IPS-20b (cell line): Measurements from ENCODE around the gene LAMC3.

ENCODE experiments used
- H3K27ac ChIP-seq: one replicate; pipeline ENCODE4 v1.5.1; 2013; ENCODE audit warnings: low read length
- H3K27me3 ChIP-seq: 2 replicates; pipeline ENCODE4 v1.6.1; 2013; ENCODE audit warnings: mild to moderate bottlenecking, low read length, inconsistent platforms; ENCODE audit not compliant: insufficient read depth
- H3K36me3 ChIP-seq: 2 replicates; pipeline ENCODE4 v1.6.1; 2013; ENCODE audit warnings: low read depth, mild to moderate bottlenecking, inconsistent platforms, low read length, moderate library complexity; ENCODE audit not compliant: insufficient read depth
- H3K4me1 ChIP-seq: 2 replicates; pipeline ENCODE4 v1.6.1; 2013; ENCODE audit warnings: mild to moderate bottlenecking, control low read depth, inconsistent platforms, low read length, moderate library complexity; ENCODE audit not compliant: insufficient read depth
- H3K4me3 ChIP-seq: 2 replicates; pipeline ENCODE4 v1.5.1; 2013; ENCODE audit warnings: mild to moderate bottlenecking, low read length, inconsistent platforms
- H3K9ac ChIP-seq: 2 replicates; pipeline ENCODE4 v1.6.1; 2013; ENCODE audit warnings: low read depth, mild to moderate bottlenecking, inconsistent platforms, low read length, moderate library complexity
- H3K9me3 ChIP-seq: 2 replicates; pipeline ENCODE4 v1.6.1; 2013; ENCODE audit warnings: mild to moderate bottlenecking, low read depth, low read length, inconsistent platforms; ENCODE audit not compliant: insufficient read depth

The LAMC3 gene

GRCh38 chr9:130988400-130988747, 20.6 kb upstream of the LAMC3 start:
- Histone ChIP-seq H3K36me3 (no peaks in the 10 kb centered on the region), H3K9ac (no peak overlapping the region), H3K4me1 (peaks cover 9% of the 10 kb centered on the region; the same call in 1 of the 2 replicates), H3K4me3 (no peak overlapping the region), H3K27me3 (no peaks in the 10 kb centered on the region), H3K27ac (no peak overlapping the region), H3K9me3 (no peaks in the 10 kb centered on the region)

DNA sequence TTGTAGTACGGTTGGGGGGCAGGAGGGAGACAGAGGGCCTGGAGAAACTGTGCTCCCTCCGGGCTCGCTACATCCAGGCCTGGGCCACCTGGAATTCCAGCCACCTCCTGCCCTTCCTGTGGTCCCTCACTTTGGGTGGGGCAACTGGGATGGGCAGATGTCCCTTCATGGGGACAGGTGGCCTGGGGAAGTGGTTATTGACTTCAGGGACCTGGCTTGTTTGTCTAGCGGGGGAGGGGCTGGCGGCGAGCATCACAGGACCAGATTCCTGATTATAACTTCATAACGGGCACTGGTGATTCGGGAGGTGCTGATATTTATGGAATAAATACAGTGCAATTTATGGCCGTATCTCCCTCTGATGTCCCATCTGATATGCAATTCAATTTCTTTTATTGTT, 20.1 kb upstream of the LAMC3 start:
- Histone ChIP-seq H3K9ac (no peak overlapping the region), H3K27ac (no peak overlapping the region), H3K9me3 (no peaks in the 10 kb centered on the region), H3K4me1 (peaks cover 9% of the 10 kb centered on the region; the same call in 1 of the 2 replicates), H3K27me3 (no peaks in the 10 kb centered on the region), H3K4me3 (no peak overlapping the region), H3K36me3 (no peaks in the 10 kb centered on the region)

GRCh38 chr9:130989391-130989790, 19.6 kb upstream of the LAMC3 start:
- H3K27me3 ChIP-seq, result no peaks in the 10 kb centered on the region
- no peak overlapping the region for H3K4me3 ChIP-seq
- peaks cover 9% of the 10 kb centered on the region; the same call in 1 of the 2 replicates for H3K4me1 ChIP-seq
- H3K36me3 ChIP-seq, result no peaks in the 10 kb centered on the region
- no peak overlapping the region for H3K27ac ChIP-seq
- no peaks in the 10 kb centered on the region for H3K9me3 ChIP-seq
- H3K9ac ChIP-seq, result no peak overlapping the region

DNA sequence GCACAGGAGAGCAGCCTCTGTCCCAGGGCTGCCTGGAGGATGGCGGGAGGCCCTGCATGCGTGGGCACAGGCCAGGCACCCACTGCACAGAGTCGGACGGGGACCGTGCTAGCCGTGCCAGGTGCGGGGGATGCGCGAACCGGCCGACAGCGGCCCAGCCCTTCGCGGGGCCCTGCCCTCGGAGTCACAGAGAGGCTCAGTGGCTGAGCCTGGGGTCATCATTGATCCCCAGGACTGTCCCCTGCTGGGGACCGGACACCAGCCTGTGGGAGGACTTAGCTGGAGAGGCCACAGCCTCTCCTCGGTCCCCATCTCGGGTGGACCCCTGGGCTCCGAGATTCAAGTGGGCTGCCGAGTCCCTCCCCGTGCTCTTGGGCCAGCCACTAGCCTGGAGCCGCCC, 19.1 kb upstream of the LAMC3 start:
- Histone ChIP-seq H3K9me3 (no peaks in the 10 kb centered on the region), H3K4me1 (peaks cover 9% of the 10 kb centered on the region; the same call in 1 of the 2 replicates), H3K27ac (no peak overlapping the region), H3K4me3 (no peak overlapping the region), H3K36me3 (no peaks in the 10 kb centered on the region), H3K27me3 (no peaks in the 10 kb centered on the region), H3K9ac (no peak overlapping the region)

DNA sequence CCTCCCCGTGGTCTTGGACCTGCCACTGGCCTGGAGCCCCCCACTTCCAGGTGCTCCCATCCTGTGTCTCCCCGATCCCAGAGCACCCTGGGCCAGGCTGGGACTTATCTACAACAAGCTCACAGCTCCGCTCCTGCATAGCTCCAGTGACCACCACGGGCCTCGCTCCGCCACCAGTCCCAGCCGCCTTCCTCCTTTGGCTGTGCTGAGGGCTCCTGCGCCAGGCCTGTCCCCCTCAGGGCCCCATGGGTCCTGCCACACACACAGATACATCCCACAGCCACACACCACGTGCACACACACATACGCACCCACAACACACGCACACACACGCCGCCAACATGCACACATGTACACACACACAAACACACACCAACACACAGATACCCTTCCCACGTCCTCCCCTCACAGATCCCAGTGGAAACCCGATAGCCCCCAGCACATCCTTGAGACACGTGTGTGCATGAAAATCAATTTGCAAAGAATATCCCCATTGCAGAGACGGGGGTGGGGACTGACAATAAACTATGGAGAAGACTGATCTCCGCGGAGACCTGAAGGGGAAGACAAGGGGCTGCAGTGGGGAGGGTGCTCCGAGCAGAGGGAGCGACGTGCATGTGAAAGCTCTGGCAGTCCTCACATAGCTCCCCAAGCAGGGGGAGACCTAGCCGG, 18.5 kb upstream of the LAMC3 start:
- Histone ChIP-seq H3K9me3 (no peaks in the 10 kb centered on the region), H3K27me3 (no peaks in the 10 kb centered on the region), H3K36me3 (no peaks in the 10 kb centered on the region), H3K9ac (no peak overlapping the region), H3K27ac (no peak overlapping the region), H3K4me3 (no peak overlapping the region), H3K4me1 (peaks cover 9% of the 10 kb centered on the region; the same call in 1 of the 2 replicates)

- Histone ChIP-seq H3K9me3 (no peaks in the 10 kb centered on the region), H3K4me3 (no peak overlapping the region), H3K4me1 (peaks cover 9% of the 10 kb centered on the region; the same call in 1 of the 2 replicates), H3K9ac (no peak overlapping the region), H3K36me3 (no peaks in the 10 kb centered on the region), H3K27me3 (no peaks in the 10 kb centered on the region), H3K27ac (no peak overlapping the region)
Observed at GRCh38 chr9:130990978-130991777, 17.8 kb upstream of the LAMC3 start.

GRCh38 chr9:130991778-130992681, 16.9 kb upstream of the LAMC3 start:
- H3K9ac ChIP-seq, result no peak overlapping the region
- peaks cover 9% of the 10 kb centered on the region; the same call in 1 of the 2 replicates for H3K4me1 ChIP-seq
- no peak overlapping the region for H3K27ac ChIP-seq
- no peaks in the 10 kb centered on the region for H3K27me3 ChIP-seq
- H3K9me3 ChIP-seq, result no peaks in the 10 kb centered on the region
- H3K4me3 ChIP-seq, result no peak overlapping the region
- H3K36me3 ChIP-seq, result no peaks in the 10 kb centered on the region

DNA sequence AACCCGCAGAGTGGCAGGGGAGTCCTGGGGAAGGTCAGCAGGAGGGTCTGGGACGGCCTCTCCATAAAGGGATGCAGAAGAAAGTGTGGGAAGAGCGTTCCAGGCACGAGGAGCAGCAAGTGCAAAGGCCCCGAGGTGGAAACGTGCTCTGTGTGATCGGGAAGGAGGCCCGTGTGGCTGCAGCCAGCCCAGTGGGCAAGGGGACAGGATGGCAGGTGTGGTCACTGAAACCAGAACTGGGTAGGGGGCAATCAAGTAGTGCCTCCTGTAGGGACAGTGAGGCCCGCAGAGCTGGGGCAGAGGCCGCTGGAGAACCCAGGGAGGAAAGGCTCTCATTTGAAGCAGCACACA, 16.3 kb upstream of the LAMC3 start:
- no peak overlapping the region for H3K27ac ChIP-seq
- H3K9ac ChIP-seq, result no peak overlapping the region

GRCh38 chr9:130993303-130994030, 15.5 kb upstream of the LAMC3 start:
- Histone ChIP-seq H3K27me3 (peaks cover 1% of the 10 kb centered on the region), H3K36me3 (no peaks in the 10 kb centered on the region), H3K9me3 (no peaks in the 10 kb centered on the region), H3K4me1 (peaks cover 9% of the 10 kb centered on the region; the same call in 1 of the 2 replicates), H3K9ac (no peak overlapping the region), H3K27ac (no peak overlapping the region), H3K4me3 (no peak overlapping the region)

More for the DNA sequence above, 16.3 kb upstream of the LAMC3 start:
- Histone ChIP-seq H3K9me3 (no peaks in the 10 kb centered on the region), H3K27me3 (no peaks in the 10 kb centered on the region), H3K36me3 (no peaks in the 10 kb centered on the region), H3K4me3 (no peak overlapping the region), H3K4me1 (peaks cover 9% of the 10 kb centered on the region; the same call in 1 of the 2 replicates)

GRCh38 chr9:130994135-130995085, 14.6 kb upstream of the LAMC3 start:
- no peaks in the 10 kb centered on the region for H3K9me3 ChIP-seq
- peaks cover 9% of the 10 kb centered on the region; the same call in 1 of the 2 replicates for H3K4me1 ChIP-seq
- no peaks in the 10 kb centered on the region for H3K36me3 ChIP-seq
- no peak overlapping the region for H3K4me3 ChIP-seq
- no peak overlapping the region for H3K9ac ChIP-seq
- H3K27me3 ChIP-seq, result peaks cover 11% of the 10 kb centered on the region
- H3K27ac ChIP-seq, result no peak overlapping the region
